HEK293T (cell line): ENCODE measurements around the gene LYRM9.

Source experiments
- FOXM1 ChIP-seq: fragments of 450-650 bp; IDR thresholded peaks from 2 replicates; pipeline ENCODE4 v1.6.1; 2017; ENCODE audit warnings: mild to moderate bottlenecking, borderline replicate concordance
- L3MBTL2 ChIP-seq: fragments of 450-650 bp; conservative IDR thresholded peaks from 2 replicates; pipeline ENCODE4 v1.6.1; 2016; ENCODE audit warnings: mild to moderate bottlenecking
- LEF1 ChIP-seq: fragments of 450-650 bp; IDR thresholded peaks from 2 replicates; pipeline ENCODE4 v1.6.1; 2017; ENCODE audit warnings: mild to moderate bottlenecking, borderline replicate concordance
- ZNF384 ChIP-seq: fragments of 450-650 bp; IDR thresholded peaks from 2 replicates; pipeline ENCODE4 v1.6.1; 2016

- TF ChIP-seq L3MBTL2 = no peak
- TF ChIP-seq FOXM1 = no peak
- TF ChIP-seq LEF1 = no peak
- TF ChIP-seq ZNF384 = no peak
These were observed 34.4 kb downstream of the LYRM9 start for GRCh38 chr17:27858621-27859305.
